ENCODE data around the gene MAEL. TPM values are rescaled to one million over a fixed set of nuclear protein-coding genes. Genes with fewer than 3 reads are reported as not detected.

MAEL gene
- total and polyA plus RNA-seq, 2 of the 13 experiments (the other 11 are each of a cell fraction or from before 2014, with no cell fraction given): not detected

- Histone ChIP-seq H3K27ac (ENCODE audit: extremely low read length, insufficient read depth, low read length) (no peak overlapping the region), H3K79me2 (ENCODE audit: insufficient read depth, low read length) (no peaks in the 10 kb centered on the region), H3K4me3 (replicated peaks in 1 of 3; ENCODE audit: insufficient read depth in 1 of 3, low read depth in 2 of 3, low read length in 3 of 3) (no peak overlapping the region), H3K9me3 (ENCODE audit: low read length) (no peaks in the 10 kb centered on the region), H3K4me2 (ENCODE audit: low read depth, low read length) (no peak overlapping the region), H2AFZ (ENCODE audit: low read length) (no peak overlapping the region), H3K27me3 (ENCODE audit: control insufficient read depth in 1 of 2, insufficient read depth in 2 of 2, low read length in 2 of 2) (peaks cover 0 to 46% of the 10 kb centered on the region in 2 experiments; a peak in 4 of 5 replicates), H3K4me1 (ENCODE audit: insufficient read depth, low read length) (peaks cover 10% of the 10 kb centered on the region; the same call in 1 of the 2 replicates), H3K36me3 (replicated peaks in 1 of 2; ENCODE audit: control insufficient read depth in 1 of 2, insufficient read depth in 2 of 2, low read length in 2 of 2) (no peaks in the 10 kb centered on the region), H4K20me1 (ENCODE audit: insufficient read depth, low read length) (no peaks in the 10 kb centered on the region), H3K9ac (ENCODE audit: insufficient read depth, low read depth, low read length) (no peak overlapping the region)
- WGBS (ENCODE audit: low lambda C conversion rate): 0% methylated on average over 2 of the region's 2 CpGs
- intact Hi-C loops (cut with micrococcal nuclease; ENCODE audit: unreplicated experiment): no loop called here
- TF ChIP-seq HNRNPK (IDR thresholded peaks at IDR 0.05; ENCODE audit: low read depth, low read length, poor library complexity, severe bottlenecking) (no peak), KDM2A (CRISPR knock-in tag; IDR thresholded peaks at IDR 0.05; ENCODE audit: borderline replicate concordance, low read depth) (no peak), ZNF230 (CRISPR knock-in tag; IDR thresholded peaks at IDR 0.05) (no peak), U2AF2 (IDR thresholded peaks at IDR 0.05; ENCODE audit: low read depth, low read length) (no peak), BHLHE40 (IDR thresholded peaks at IDR 0.05; ENCODE audit: low read length) (no peak), GABPB1 (CRISPR knock-in tag; IDR thresholded peaks at IDR 0.05) (no peak), ZNF713 (CRISPR knock-in tag; IDR thresholded peaks at IDR 0.05) (no peak), ZNF331 (CRISPR knock-in tag; IDR thresholded peaks at IDR 0.05) (no peak), FOXP4 (CRISPR knock-in tag; IDR thresholded peaks at IDR 0.05) (no peak), ZNF782 (CRISPR knock-in tag; IDR thresholded peaks at IDR 0.05; ENCODE audit: borderline replicate concordance) (no peak), MEF2D (CRISPR knock-in tag; IDR thresholded peaks at IDR 0.05) (no peak), ZSCAN30 (CRISPR knock-in tag; IDR thresholded peaks at IDR 0.05) (no peak)
- TF ChIP-seq, protein P1, sequence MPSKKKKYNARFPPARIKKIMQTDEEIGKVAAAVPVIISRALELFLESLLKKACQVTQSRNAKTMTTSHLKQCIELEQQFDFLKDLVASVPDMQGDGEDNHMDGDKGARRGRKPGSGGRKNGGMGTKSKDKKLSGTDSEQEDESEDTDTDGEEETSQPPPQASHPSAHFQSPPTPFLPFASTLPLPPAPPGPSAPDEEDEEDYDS (CRISPR knock-in tag; IDR thresholded peaks at IDR 0.05): no peak
- TF ChIP-seq, protein P2, sequence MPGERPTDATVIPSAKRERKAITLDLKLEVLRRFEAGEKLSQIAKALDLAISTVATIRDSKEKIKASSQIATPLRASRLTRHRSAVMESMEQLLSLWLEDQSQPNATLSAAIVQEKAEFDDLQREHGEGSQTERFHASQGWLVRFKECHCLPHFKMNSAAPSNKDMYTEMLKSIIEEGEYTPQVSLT (CRISPR knock-in tag; IDR thresholded peaks at IDR 0.05; ENCODE audit: borderline replicate concordance, low read depth): no peak
- TF ChIP-seq, protein P3, sequence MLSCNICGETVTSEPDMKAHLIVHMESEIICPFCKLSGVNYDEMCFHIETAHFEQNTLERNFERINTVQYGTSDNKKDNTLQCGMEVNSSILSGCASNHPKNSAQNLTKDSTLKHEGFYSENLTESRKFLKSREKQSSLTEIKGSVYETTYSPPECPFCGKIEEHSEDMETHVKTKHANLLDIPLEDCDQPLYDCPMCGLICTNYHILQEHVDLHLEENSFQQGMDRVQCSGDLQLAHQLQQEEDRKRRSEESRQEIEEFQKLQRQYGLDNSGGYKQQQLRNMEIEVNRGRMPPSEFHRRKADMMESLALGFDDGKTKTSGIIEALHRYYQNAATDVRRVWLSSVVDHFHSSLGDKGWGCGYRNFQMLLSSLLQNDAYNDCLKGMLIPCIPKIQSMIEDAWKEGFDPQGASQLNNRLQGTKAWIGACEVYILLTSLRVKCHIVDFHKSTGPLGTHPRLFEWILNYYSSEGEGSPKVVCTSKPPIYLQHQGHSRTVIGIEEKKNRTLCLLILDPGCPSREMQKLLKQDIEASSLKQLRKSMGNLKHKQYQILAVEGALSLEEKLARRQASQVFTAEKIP (CRISPR knock-in tag; IDR thresholded peaks at IDR 0.05; ENCODE audit: borderline replicate concordance): no peak
- in situ Hi-C loops (cut with HindIII; ENCODE audit: extremely low pct_ligation_motif_present, low pct_unique_long_range_greater_than_20kb): no loop called here
- no TSS peak for BruUV-seq (replicated peaks)
- ChIA-PET POLR2A (no interaction called here), CTCF (ENCODE audit: low intra/inter-chr PET ratio, low total read pairs) (no interaction called here)
- no peak for FAIRE-seq
- no peak for ATAC-seq
- no peak for DNase-seq (ENCODE audit: low spot score)
Observed at GRCh38 chr1:166972826-166973225, 16.3 kb upstream of the MAEL start.

Measured in HepG2 (cell line).